GM19023 (cell line): ENCODE measurements around the gene TLCD3B.
"Not testable (repeated sequence)": the region's sequence is repeated elsewhere in the genome, so short reads cannot be mapped to it uniquely, and the experiment has no call there.

ENCODE experiments used
- ATAC-seq: cut with Tn5 transposase; IDR thresholded peaks from one replicate; pipeline ENCODE4 v1.9.1; 2021; ENCODE audit warnings: mild to moderate bottlenecking, moderate library complexity; ENCODE audit not compliant: unreplicated experiment

TLCD3B gene

GRCh38 chr16:30063278-30063892 is 32.3 kb upstream of the TLCD3B start:
- no peak for ATAC-seq

- ATAC-seq = no peak
Observed at GRCh38 chr16:30060836-30061554, 29.9 kb upstream of the TLCD3B start.

- no peak for ATAC-seq
Observed at GRCh38 chr16:30060346-30060745, 29.3 kb upstream of the TLCD3B start.

GRCh38 chr16:30054959-30055553 is 24.0 kb upstream of the TLCD3B start:
- ATAC-seq = no peak

- no peak for ATAC-seq
Observed at GRCh38 chr16:30054451-30054850, 23.4 kb upstream of the TLCD3B start.

- ATAC-seq = peak; percentile 33
Observed at GRCh38 chr16:30053376-30054015, 22.4 kb upstream of the TLCD3B start.

GRCh38 chr16:30052671-30053372 is 21.8 kb upstream of the TLCD3B start:
- ATAC-seq = peak; percentile 67

GRCh38 chr16:30051518-30051917 is 20.4 kb upstream of the TLCD3B start:
- no peak for ATAC-seq

- no peak for ATAC-seq
Observed at GRCh38 chr16:30049871-30050270, 18.8 kb upstream of the TLCD3B start.

GRCh38 chr16:30046588-30046987 is 15.5 kb upstream of the TLCD3B start:
- ATAC-seq = no peak

- no peak for ATAC-seq
Observed at GRCh38 chr16:30046178-30046577, 15.1 kb upstream of the TLCD3B start.

- no peak for ATAC-seq
Observed at GRCh38 chr16:30041841-30042240, 10.8 kb upstream of the TLCD3B start.

GRCh38 chr16:30040690-30041089 is 9.6 kb upstream of the TLCD3B start:
- not testable (repeated sequence) for ATAC-seq

- no peak for ATAC-seq
Observed at GRCh38 chr16:30040221-30040620, 9.2 kb upstream of the TLCD3B start.

- ATAC-seq = no peak
Observed at GRCh38 chr16:30033270-30033669, 2.2 kb upstream of the TLCD3B start.

- ATAC-seq = no peak
Observed at GRCh38 chr16:30032083-30032819, 1.2 kb upstream of the TLCD3B start.

GRCh38 chr16:30031477-30031918 is 427 bp upstream of the TLCD3B start:
- ATAC-seq = no peak

GRCh38 chr16:30030011-30030685 is 923 bp downstream of the TLCD3B start:
- no peak for ATAC-seq

- no peak for ATAC-seq
Observed at GRCh38 chr16:30028438-30029076, 2.5 kb downstream of the TLCD3B start.
